B cell (primary cell): Measurements from ENCODE around the gene TCF7L2. TPM values are rescaled to one million over a fixed set of nuclear protein-coding genes. Genes with fewer than 3 reads are reported as not detected.

Experiments used
- ATAC-seq: fragments of 200-7000 bp; cut with Tn5 transposase; one replicate; pipeline ENCODE4 v1.10.0; 2021; ENCODE audit warnings: low read depth, mild to moderate bottlenecking, moderate number of reproducible peaks, moderate library complexity
- CTCF ChIA-PET: fragments of 350-600 bp; sonication (Branson Sonifier 250); formaldehyde crosslinking; loops from one replicate; lab custom pipeline; 2021; ENCODE audit warnings: antibody characterized with exemption, inconsistent platforms; lab: Charles Lee
- POLR2A ChIA-PET: fragments of 350-600 bp; sonication (Branson Sonifier 250); formaldehyde crosslinking; loops from one replicate; lab custom pipeline; 2021; ENCODE audit warnings: antibody characterized with exemption; lab: Charles Lee
- DNase-seq: peaks from one replicate; pipeline ENCODE4 v3.0.0; 2013
- H2AFZ ChIP-seq: 2 replicates; pipeline ENCODE4 v1.6.1; 2012; ENCODE audit warnings: mild to moderate bottlenecking, low read depth, low read length; ENCODE audit not compliant: insufficient read depth, poor library complexity, severe bottlenecking
- H3K27ac ChIP-seq, 2 donors: 1 replicate in 1 of 2; 2 replicates in 1 of 2; pipeline ENCODE4 v1.5.1; 2012 to 2013; ENCODE audit warnings: low read length in 2 of 2, mild to moderate bottlenecking in 2 of 2, moderate library complexity in 1 of 2
- H3K27me3 ChIP-seq, 4 experiments: fragments of 200-600 bp in 1 of 4; sonication (generic) in 1 of 4; replicated peaks in 1 of 4; 1 replicate in 2 of 4; 2 replicates in 2 of 4; pipeline versions ENCODE4 v1.6.1 to v1.7.0; 2013 to 2016; ENCODE audit warnings: low read length in 3 of 4, mild to moderate bottlenecking in 2 of 4, mixed read lengths in 1 of 4, moderate library complexity in 1 of 4; ENCODE audit not compliant: insufficient read depth in 4 of 4, control insufficient read depth in 3 of 4; ENCODE audit errors: control extremely low read depth in 1 of 4
- H3K36me3 ChIP-seq, 2 experiments: replicated peaks in 1 of 2; 1 replicate in 1 of 2; 2 replicates in 1 of 2; pipeline versions ENCODE4 v1.6.1 to v1.7.1; 2013; ENCODE audit warnings: low read length in 1 of 2; ENCODE audit not compliant: insufficient read depth in 2 of 2, control insufficient read depth in 1 of 2; ENCODE audit errors: control extremely low read depth in 1 of 2, extremely low read depth in 1 of 2
- H3K4me1 ChIP-seq, 2 donors: fragments of 200-600 bp in 1 of 2; sonication (generic) in 1 of 2; 1 replicate in 1 of 2; 2 replicates in 1 of 2; pipeline versions ENCODE4 v1.5.1 to v1.6.1; 2013 to 2017; ENCODE audit warnings: low read length in 2 of 2; ENCODE audit not compliant: control insufficient read depth in 2 of 2, insufficient read depth in 2 of 2
- H3K4me2 ChIP-seq: replicated peaks from 2 replicates; pipeline ENCODE3; 2012; ENCODE audit warnings: mild to moderate bottlenecking, low read depth, low read length; ENCODE audit not compliant: poor library complexity, severe bottlenecking
- H3K4me3 ChIP-seq, 5 experiments: fragments of 200-600 bp in 1 of 5; sonication (generic) in 1 of 5; 1 replicate in 3 of 5; 2 replicates in 2 of 5; pipeline versions ENCODE4 v1.5.1 to v1.7.0; 2011 to 2016; ENCODE audit warnings: low read length in 4 of 5, mild to moderate bottlenecking in 4 of 5, low read depth in 2 of 5, control low read depth in 1 of 5, moderate library complexity in 1 of 5; ENCODE audit not compliant: insufficient read depth in 1 of 5; ENCODE audit errors: control extremely low read depth in 1 of 5, extremely low read depth in 1 of 5
- H3K79me2 ChIP-seq: fragments of 200-600 bp; sonication (generic); one replicate; pipeline ENCODE4 v1.6.0; 2016; ENCODE audit warnings: low read length; ENCODE audit not compliant: control insufficient read depth, insufficient read depth
- H3K9ac ChIP-seq: fragments of 200-600 bp; sonication (generic); 2 replicates; pipeline ENCODE4 v1.6.1; 2017; ENCODE audit warnings: mild to moderate bottlenecking, low read length, moderate library complexity
- H3K9me3 ChIP-seq, 3 donors: one replicate each; pipeline versions ENCODE4 v1.6.1 to v1.7.1; 2013; ENCODE audit warnings: low read length in 2 of 3; ENCODE audit not compliant: control insufficient read depth in 2 of 3, insufficient read depth in 1 of 3; ENCODE audit errors: control extremely low read depth in 1 of 3
- H4K20me1 ChIP-seq: 2 replicates; pipeline ENCODE4 v1.6.0; 2012; ENCODE audit warnings: mild to moderate bottlenecking, low read length; ENCODE audit not compliant: insufficient read depth, control insufficient read depth, poor library complexity, severe bottlenecking
- H3K27ac Mint-ChIP-seq: one replicate; pipeline ENCODE4 v1.8.0; 2021; ENCODE audit warnings: mixed read lengths
- H3K27me3 Mint-ChIP-seq: one replicate; pipeline ENCODE4 v1.8.0; 2021; ENCODE audit warnings: mixed read lengths
- H3K4me1 Mint-ChIP-seq: one replicate; pipeline ENCODE4 v1.8.0; 2021; ENCODE audit warnings: mixed read lengths
- H3K4me3 Mint-ChIP-seq: one replicate; pipeline ENCODE4 v1.8.0; 2021; ENCODE audit warnings: mixed read lengths
- H3K9me3 Mint-ChIP-seq: one replicate; pipeline ENCODE4 v1.8.0; 2022; ENCODE audit warnings: mixed read lengths; ENCODE audit not compliant: insufficient read depth
- EZH2 ChIP-seq: IDR thresholded peaks from 2 replicates; pipeline ENCODE4 v1.6.1; 2012; ENCODE audit warnings: borderline replicate concordance, low read depth, mild to moderate bottlenecking, moderate library complexity, low read length; ENCODE audit not compliant: insufficient read depth, poor library complexity, severe bottlenecking
- WGBS: methylation state at CpG from one replicate; pipeline ENCODE4 v1.1.5; 2013; ENCODE audit warnings: missing lambda C conversion rate; ENCODE audit not compliant: insufficient coverage; 5-methylcytosine and 5-hydroxymethylcytosine counted together
- intact Hi-C: fragments of 100-400 bp; cut with micrococcal nuclease; formaldehyde crosslinking; loops from one replicate; pipeline ENCODE4 v1.10.0; 2022
- polyA plus RNA-seq: library from polyadenylated mRNA; depleted of rRNA; stranded (reverse); fragments of >200 nt; gene quantifications from 2 replicates; pipeline ENCODE4 v1.2.3, GENCODE V29; 2012
- total RNA-seq, 2 donors: library from RNA; stranded (reverse); fragments of 120-200 nt in 1 of 2; gene quantifications; 1 replicate in 1 of 2; 2 replicates in 1 of 2; pipeline versions ENCODE4 v1.2.3 to v1.2.4, GENCODE V29; 2013 to 2022
- TF ChIP-seq, protein P1 (sequence below): fragments of 200-600 bp; IDR thresholded peaks from one replicate; pipeline ENCODE4 v1.8.0; 2022; ENCODE audit warnings: antibody characterized with exemption, mild to moderate bottlenecking

TCF7L2 gene
- total and polyA plus RNA-seq, 2 donors (not counting 1 experiment from before 2014, with no cell fraction given): 0.48 to 1.1 TPM

DNA sequence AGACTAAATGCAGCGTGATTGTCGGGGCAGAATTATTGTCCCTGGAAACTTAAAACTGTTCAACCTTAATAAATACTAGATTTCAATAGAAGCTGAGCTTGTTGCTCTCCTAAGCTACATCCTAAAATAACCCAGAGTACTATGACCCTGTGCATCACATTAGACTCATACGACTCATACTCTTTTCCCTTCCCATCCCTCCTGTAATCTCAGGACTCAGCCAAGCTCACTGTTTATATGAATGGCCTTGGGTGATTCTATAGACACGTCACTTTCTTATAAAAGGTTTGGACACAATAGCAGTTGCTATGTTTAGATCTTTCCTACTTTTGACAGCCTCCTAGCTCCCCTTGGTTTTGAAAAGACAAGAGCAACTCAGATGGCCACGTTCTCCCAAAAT is 17.2 kb downstream of the TCF7L2 start:
- DNase-seq: no peak
- no peak overlapping the region for H3K4me3 Mint-ChIP-seq
- ATAC-seq: no peak
- intact Hi-C loops: no loop called here
- H4K20me1 ChIP-seq: no peaks in the 10 kb centered on the region
- no peak overlapping the region for H3K27ac ChIP-seq
- H3K4me1 Mint-ChIP-seq: no peaks in the 10 kb centered on the region
- H2AFZ ChIP-seq: no peak overlapping the region
- H3K79me2 ChIP-seq: no peaks in the 10 kb centered on the region
- CTCF ChIA-PET: no interaction called here
- no peaks in the 10 kb centered on the region for H3K9me3 Mint-ChIP-seq
- H3K9me3 ChIP-seq: peaks cover 0 to 4% (median 3%) of the 10 kb centered on the region in 3 donors
- no peaks in the 10 kb centered on the region for H3K36me3 ChIP-seq
- no peaks in the 10 kb centered on the region for H3K4me1 ChIP-seq
- 100% methylated on average over 2 of the region's 5 CpGs for WGBS
- H3K27me3 ChIP-seq: peaks cover 0 to 22% (median 18%) of the 10 kb centered on the region in 4 experiments
- H3K4me2 ChIP-seq: no peak overlapping the region
- H3K27ac Mint-ChIP-seq: no peak overlapping the region
- H3K4me3 ChIP-seq: no peak overlapping the region
- no peak overlapping the region for H3K9ac ChIP-seq
- TF ChIP-seq, protein P1, sequence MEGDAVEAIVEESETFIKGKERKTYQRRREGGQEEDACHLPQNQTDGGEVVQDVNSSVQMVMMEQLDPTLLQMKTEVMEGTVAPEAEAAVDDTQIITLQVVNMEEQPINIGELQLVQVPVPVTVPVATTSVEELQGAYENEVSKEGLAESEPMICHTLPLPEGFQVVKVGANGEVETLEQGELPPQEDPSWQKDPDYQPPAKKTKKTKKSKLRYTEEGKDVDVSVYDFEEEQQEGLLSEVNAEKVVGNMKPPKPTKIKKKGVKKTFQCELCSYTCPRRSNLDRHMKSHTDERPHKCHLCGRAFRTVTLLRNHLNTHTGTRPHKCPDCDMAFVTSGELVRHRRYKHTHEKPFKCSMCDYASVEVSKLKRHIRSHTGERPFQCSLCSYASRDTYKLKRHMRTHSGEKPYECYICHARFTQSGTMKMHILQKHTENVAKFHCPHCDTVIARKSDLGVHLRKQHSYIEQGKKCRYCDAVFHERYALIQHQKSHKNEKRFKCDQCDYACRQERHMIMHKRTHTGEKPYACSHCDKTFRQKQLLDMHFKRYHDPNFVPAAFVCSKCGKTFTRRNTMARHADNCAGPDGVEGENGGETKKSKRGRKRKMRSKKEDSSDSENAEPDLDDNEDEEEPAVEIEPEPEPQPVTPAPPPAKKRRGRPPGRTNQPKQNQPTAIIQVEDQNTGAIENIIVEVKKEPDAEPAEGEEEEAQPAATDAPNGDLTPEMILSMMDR: no peak
- POLR2A ChIA-PET: no interaction called here
- H3K27me3 Mint-ChIP-seq: peaks cover 58% of the 10 kb centered on the region

DNA sequence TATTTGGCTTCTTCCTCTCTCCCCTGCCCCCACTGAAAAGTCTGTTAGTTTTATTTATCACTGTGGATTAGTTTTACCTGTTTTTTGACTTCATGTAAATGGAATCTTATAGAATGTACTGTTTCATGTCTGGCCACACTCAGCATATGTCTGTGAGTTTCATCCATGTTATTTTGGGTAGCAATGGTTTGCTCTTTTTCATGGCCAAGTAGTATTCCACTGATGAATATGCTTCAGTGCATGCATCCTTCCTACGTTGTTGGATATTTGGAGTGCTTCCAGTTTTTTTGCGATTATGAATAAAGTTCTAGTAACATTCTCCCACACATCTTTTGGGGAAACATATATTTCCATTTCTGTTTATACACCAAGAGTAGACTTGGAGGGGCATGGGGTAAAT is 19.1 kb downstream of the TCF7L2 start:
- intact Hi-C loops: no loop called here
- whole genome bisulfite sequencing: no CpG with 5 or more reads among the region's 2 CpGs
- Histone ChIP-seq H3K4me2 (no peak overlapping the region), H2AFZ (no peak overlapping the region), H3K4me3 (no peak overlapping the region), H3K9me3 (peaks cover 0 to 4% (median 3%) of the 10 kb centered on the region in 3 donors), H3K9ac (no peak overlapping the region), H3K27ac (no peak overlapping the region), H4K20me1 (no peaks in the 10 kb centered on the region), H3K36me3 (no peaks in the 10 kb centered on the region), H3K27me3 (peaks cover 0 to 20% (median 14%) of the 10 kb centered on the region in 4 experiments), H3K79me2 (no peaks in the 10 kb centered on the region), H3K4me1 (no peaks in the 10 kb centered on the region)
- ChIA-PET POLR2A (no interaction called here), CTCF (no interaction called here)
- ATAC-seq: no peak
- no peak for TF ChIP-seq EZH2
- TF ChIP-seq, protein P1: no peak
- Mint-ChIP-seq H3K27ac (no peak overlapping the region), H3K4me1 (no peaks in the 10 kb centered on the region), H3K27me3 (peaks cover 61% of the 10 kb centered on the region), H3K4me3 (no peak overlapping the region), H3K9me3 (no peaks in the 10 kb centered on the region)
- no peak for DNase-seq
